ENCODE data around the gene CACNA1C.
"Not testable (repeated sequence)": the region's sequence is repeated elsewhere in the genome, so short reads cannot be mapped to it uniquely, and the experiment has no call there.

The CACNA1C gene

DNA sequence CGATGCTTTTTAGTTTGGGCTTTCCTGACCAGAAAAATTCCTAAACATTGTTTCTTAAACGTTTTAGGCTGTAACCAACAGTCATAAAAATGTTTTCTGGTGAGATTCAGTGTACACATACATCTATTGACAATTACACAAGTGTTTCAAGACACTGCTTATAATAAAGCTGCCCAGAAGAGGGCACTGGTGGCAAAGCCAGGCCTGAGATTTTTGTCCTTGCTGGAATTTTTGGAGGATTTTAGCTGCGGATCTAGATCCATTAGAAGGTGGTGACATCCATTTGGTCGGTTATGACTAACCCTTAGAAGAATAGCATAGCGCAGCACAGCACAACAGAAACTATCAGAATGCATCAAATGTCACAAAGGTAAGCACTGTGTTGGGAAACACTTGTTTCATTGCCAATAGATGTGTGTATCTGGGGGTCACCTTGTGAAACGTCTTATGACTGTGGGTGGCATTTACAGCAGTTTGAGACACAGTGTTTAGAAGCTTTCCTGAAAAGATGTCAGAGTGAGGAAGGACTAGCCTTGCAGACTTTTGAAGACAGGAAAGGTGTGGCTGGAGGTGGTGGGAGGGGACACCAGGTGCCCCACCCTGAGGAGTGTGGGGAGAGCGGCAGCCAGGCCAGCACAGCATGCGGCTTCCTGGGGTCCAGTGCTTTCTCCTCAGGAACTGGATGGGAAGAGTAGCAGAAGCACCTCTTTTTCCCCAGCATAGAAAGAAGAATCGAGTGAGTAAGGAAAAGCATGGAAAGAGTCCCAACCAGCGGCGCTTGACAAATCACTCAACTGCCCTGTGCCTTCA, 687.2 kb downstream of the CACNA1C start:
- DNase-seq: no peak

DNA sequence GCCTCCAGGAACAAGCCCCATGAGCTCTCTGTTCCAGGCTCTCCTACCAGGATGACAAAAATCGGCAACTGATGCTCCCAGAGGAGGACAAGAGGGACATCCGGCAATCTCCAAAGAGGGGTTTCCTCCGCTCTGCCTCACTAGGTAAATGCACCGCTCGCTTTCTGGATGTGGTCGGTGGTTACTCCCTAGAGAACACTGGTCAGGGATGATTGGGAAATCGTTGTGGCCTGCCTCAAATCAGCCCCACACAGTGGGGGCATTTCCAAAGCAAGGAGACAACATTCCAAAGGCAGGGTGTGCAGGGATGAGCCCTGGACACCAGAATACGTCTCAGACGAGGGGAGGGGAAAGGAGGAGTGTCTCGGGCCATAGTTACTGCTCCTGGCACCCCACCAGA, 689.2 kb downstream of the CACNA1C start:
- DNase-seq: not testable (repeated sequence)

DNA sequence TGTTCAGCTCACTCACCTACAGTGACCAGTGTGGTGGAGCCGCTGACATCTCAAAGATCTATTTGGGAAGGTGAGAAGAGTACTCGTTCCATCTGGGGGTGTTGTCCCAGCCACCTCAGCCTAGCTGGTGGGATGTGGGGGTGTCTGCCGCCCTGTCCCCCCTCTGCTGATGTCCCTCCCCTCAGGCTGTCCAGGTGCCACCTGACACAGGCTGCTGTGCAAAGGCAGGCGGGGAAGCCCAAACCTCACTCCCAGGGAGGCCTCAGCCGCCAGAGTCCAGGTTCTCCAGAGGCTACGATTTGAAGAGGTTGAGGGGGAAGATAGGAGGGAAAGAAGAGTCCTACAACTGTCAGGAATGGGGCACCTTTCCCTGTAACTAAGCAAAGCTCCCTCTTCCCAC, 690.7 kb downstream of the CACNA1C start:
- DNase-seq: no peak

DNA sequence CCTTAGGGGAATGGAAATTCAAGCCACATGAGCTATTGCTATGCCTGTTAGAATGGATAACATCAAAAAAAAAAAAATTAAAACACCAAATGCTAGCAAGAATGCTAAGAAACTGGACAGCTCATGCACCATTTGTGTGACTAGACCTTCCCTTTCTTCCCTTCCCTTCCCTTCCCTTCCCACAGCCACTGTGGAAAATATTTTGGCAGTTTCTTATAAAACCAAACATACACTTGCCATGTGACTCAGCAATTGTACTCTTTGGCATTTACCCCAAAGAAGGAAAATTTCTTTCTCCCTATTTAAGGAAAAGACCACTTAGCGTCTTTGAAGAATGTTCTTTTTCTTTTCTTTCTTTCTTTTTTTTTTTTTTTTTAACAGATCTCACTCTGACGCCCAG, 692.9 kb downstream of the CACNA1C start:
- no peak for DNase-seq

All from activated T-cell treated with anti-CD3 and anti-CD28 coated beads for 4 hours (primary cell).